HepG2 (cell line): ENCODE measurements around the gene VAC14. TPM values are rescaled to one million over a fixed set of nuclear protein-coding genes. Genes with fewer than 3 reads are reported as not detected.

ENCODE experiments used
- ATF1 ChIP-seq: IDR thresholded peaks from 2 replicates; pipeline ENCODE4 v1.6.1; 2016; ENCODE audit warnings: mild to moderate bottlenecking, control low read depth
- ATRX ChIP-seq: sonication (generic); formaldehyde crosslinking; IDR thresholded peaks from 2 replicates; pipeline ENCODE4 v1.4.0; 2020; ENCODE audit warnings: missing genetic modification reagents, borderline replicate concordance
- FOXA3 ChIP-seq: IDR thresholded peaks from 2 replicates; pipeline ENCODE4 v1.6.1; 2016; ENCODE audit warnings: missing genetic modification reagents, missing compliant biosample characterization
- HOXA7 ChIP-seq: sonication (generic); formaldehyde crosslinking; IDR thresholded peaks from 2 replicates; pipeline ENCODE4 v1.8.1; 2022; ENCODE audit warnings: mild to moderate bottlenecking, missing genetic modification reagents, moderate library complexity
- PAF1 ChIP-seq: IDR thresholded peaks from 2 replicates; pipeline ENCODE4 v1.6.1; 2016; ENCODE audit warnings: missing genetic modification reagents, missing compliant biosample characterization
- SETDB1 ChIP-seq: sonication (generic); formaldehyde crosslinking; IDR thresholded peaks from 2 replicates; pipeline ENCODE4 v1.5.1; 2020; ENCODE audit warnings: missing genetic modification reagents, mild to moderate bottlenecking, borderline replicate concordance
- SIX4 ChIP-seq: sonication (generic); formaldehyde crosslinking; IDR thresholded peaks from 2 replicates; pipeline ENCODE4 v1.4.0; 2020; ENCODE audit warnings: missing genetic modification reagents
- SNRNP70 ChIP-seq: fragments of 200-400 bp; formaldehyde crosslinking; IDR thresholded peaks from 2 replicates; pipeline ENCODE4 v1.6.1; 2017; ENCODE audit warnings: mild to moderate bottlenecking, low read depth, low read length, moderate library complexity
- SOX13 ChIP-seq, 3 experiments: fragments of 450-650 bp in 1 of 3; sonication (generic) in 1 of 3; formaldehyde crosslinking in 1 of 3; IDR thresholded peaks in 2 of 3; conservative IDR thresholded peaks in 1 of 3; 2 replicates each; pipeline versions ENCODE4 v1.5.0 to v1.6.1; 2016 to 2020; ENCODE audit warnings: antibody characterized with exemption in 1 of 3, mild to moderate bottlenecking in 1 of 3, missing compliant biosample characterization in 1 of 3, missing genetic modification reagents in 1 of 3, moderate library complexity in 1 of 3
- SP2 ChIP-seq: sonication (generic); formaldehyde crosslinking; IDR thresholded peaks from 2 replicates; pipeline ENCODE4 v1.5.1; 2020; ENCODE audit warnings: mild to moderate bottlenecking, missing genetic modification reagents
- TEAD3 ChIP-seq: optimal IDR thresholded peaks from 2 replicates; pipeline ENCODE3; 2016; ENCODE audit warnings: borderline replicate concordance
- ZBTB3 ChIP-seq: sonication (generic); formaldehyde crosslinking; IDR thresholded peaks from 2 replicates; pipeline ENCODE4 v1.4.0; 2020; ENCODE audit warnings: low read depth, mild to moderate bottlenecking, moderate library complexity, missing genetic modification reagents, borderline replicate concordance
- ZFP82 ChIP-seq: sonication (generic); formaldehyde crosslinking; IDR thresholded peaks from 2 replicates; pipeline ENCODE4 v1.5.1; 2020; ENCODE audit warnings: mild to moderate bottlenecking, missing genetic modification reagents, borderline replicate concordance
- ZFX ChIP-seq: sonication (generic); formaldehyde crosslinking; IDR thresholded peaks from 2 replicates; pipeline ENCODE4 v1.4.0; 2020; ENCODE audit warnings: mild to moderate bottlenecking, low read depth, missing genetic modification reagents, moderate library complexity
- ZNF17 ChIP-seq: sonication (generic); formaldehyde crosslinking; IDR thresholded peaks from 2 replicates; pipeline ENCODE4 v1.5.0; 2020; ENCODE audit warnings: mild to moderate bottlenecking, missing genetic modification reagents
- ZNF232 ChIP-seq: sonication (generic); formaldehyde crosslinking; IDR thresholded peaks from 2 replicates; pipeline ENCODE4 v1.4.0; 2020; ENCODE audit warnings: missing genetic modification reagents, borderline replicate concordance
- ZNF331 ChIP-seq: sonication (generic); formaldehyde crosslinking; IDR thresholded peaks from 2 replicates; pipeline ENCODE4 v1.4.0; 2020; ENCODE audit warnings: missing genetic modification reagents
- ZNF33B ChIP-seq: sonication (generic); formaldehyde crosslinking; IDR thresholded peaks from 2 replicates; pipeline ENCODE4 v1.5.1; 2020; ENCODE audit warnings: mild to moderate bottlenecking, missing genetic modification reagents
- ZNF530 ChIP-seq: sonication (generic); formaldehyde crosslinking; IDR thresholded peaks from 2 replicates; pipeline ENCODE4 v1.5.0; 2020; ENCODE audit warnings: low read depth, mild to moderate bottlenecking, missing genetic modification reagents
- ZNF777 ChIP-seq: sonication (generic); formaldehyde crosslinking; IDR thresholded peaks from 2 replicates; pipeline ENCODE4 v1.4.0; 2020; ENCODE audit warnings: missing genetic modification reagents
- polyA plus RNA-seq, 8 experiments: library from polyadenylated mRNA; depleted of rRNA in 3 of 8; stranded (reverse) in 7 of 8; unstranded in 1 of 8; fragments of >200 nt; fragmentation: Illumina TruSeq in 4 of 8; extraction: Trizol in 4 of 8; gene quantifications; 2 replicates each; pipeline versions ENCODE4 v1.2.1 to v1.2.3, GENCODE V29; 2011 to 2016; ENCODE audit warnings: low read depth in 4 of 8, missing spikeins in 1 of 8, mixed read lengths in 1 of 8; ENCODE audit not compliant: insufficient read depth in 1 of 8
- total RNA-seq, 5 experiments: library from RNA; depleted of rRNA; stranded (reverse); fragments of >200 nt; fragmentation: Illumina TruSeq; extraction: Trizol; gene quantifications; 2 replicates each; pipeline ENCODE4 v1.2.3, GENCODE V29; 2016; ENCODE audit warnings: low read depth in 1 of 5
- TF ChIP-seq, protein P1 (sequence below): sonication (generic); formaldehyde crosslinking; conservative IDR thresholded peaks from 2 replicates; pipeline ENCODE4 v1.4.0; 2020; ENCODE audit warnings: missing genetic modification reagents
- TF ChIP-seq, protein P2 (sequence below): sonication (generic); formaldehyde crosslinking; IDR thresholded peaks from 2 replicates; pipeline ENCODE4 v1.5.1; 2020; ENCODE audit warnings: missing genetic modification reagents, mild to moderate bottlenecking, borderline replicate concordance
- TF ChIP-seq, protein P3 (sequence below): sonication (generic); formaldehyde crosslinking; IDR thresholded peaks from 2 replicates; pipeline ENCODE4 v1.8.1; 2022; ENCODE audit warnings: mild to moderate bottlenecking, missing genetic modification reagents
- TF ChIP-seq, protein P4 (sequence below): IDR thresholded peaks from 2 replicates; pipeline ENCODE4 v1.6.1; 2016; ENCODE audit warnings: mild to moderate bottlenecking, missing biosample characterization, missing genetic modification reagents

Gene VAC14
- total and polyA plus RNA-seq, 2 of the 13 experiments (the other 11 are each of a cell fraction or from before 2014, with no cell fraction given) = 23.5 to 24.6 TPM

DNA sequence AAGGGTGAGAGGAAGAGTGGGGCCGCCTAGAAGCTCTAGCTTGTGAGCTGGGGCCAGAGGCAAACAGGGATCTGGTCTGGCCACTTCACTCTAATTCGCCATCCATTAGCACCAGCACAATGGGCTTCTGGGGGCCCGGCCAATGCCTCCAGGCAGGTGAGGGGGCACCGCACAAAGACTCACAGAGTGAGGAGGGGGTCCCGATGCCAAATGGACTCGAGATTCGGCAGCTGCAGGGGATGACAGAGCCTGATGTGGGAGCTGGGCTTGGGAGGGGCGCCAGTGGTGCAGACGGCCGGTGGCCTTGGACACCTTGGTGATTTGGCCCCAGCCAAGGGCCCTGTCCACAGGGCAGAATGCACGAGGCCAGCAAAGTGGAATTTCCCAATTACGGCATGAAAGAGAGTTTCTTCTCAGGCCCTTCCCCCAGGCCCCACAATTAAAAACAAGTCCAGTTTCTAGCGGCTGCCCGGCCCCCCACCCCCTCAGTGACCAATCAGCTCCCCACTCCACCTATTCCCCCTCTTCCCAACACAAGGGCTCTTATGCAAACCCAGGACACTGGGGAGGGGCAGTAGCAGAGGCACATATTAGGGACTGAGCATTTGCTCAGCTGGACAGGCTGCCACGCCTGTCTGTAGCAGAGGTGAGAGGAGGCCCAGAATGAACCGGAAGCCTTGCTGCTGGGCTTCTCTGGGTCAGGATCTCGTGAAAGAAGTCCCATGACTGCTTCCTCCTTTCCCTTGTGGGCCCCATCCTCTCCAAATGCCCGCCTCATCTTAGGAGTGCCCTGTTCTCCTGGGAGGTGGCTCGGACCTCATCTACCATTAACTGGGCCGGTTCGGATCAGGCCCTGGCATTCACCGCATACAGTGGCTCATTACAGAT, 75.7 kb downstream of the VAC14 start (continued):
- TF ChIP-seq ZBTB3 (peak; percentile 78; the same call in 1 of the 2 replicates), ZNF530 (no peak), ZFX (peak; percentile 91), ZFP82 (peak; percentile 83; the same call in 1 of the 2 replicates), ZNF331 (CRISPR knock-in tag) (peak; percentile 90), ZNF232 (CRISPR knock-in tag) (no peak; the same call in none of the 2 replicates), ATRX (peak; percentile 62; the same call in 1 of the 2 replicates), PAF1 (CRISPR knock-in tag) (no peak; the same call in 1 of the 2 replicates), SP2 (CRISPR knock-in tag) (no peak), ZNF17 (CRISPR knock-in tag) (no peak), ZNF777 (CRISPR knock-in tag) (peak; percentile 38; the same call in 1 of the 2 replicates), SNRNP70 (no peak), FOXA3 (peak; percentile 73), SOX13 (IDR thresholded peaks at IDR 0.05) (peak; percentile 36), SOX13 (CRISPR knock-in tag; conservative IDR thresholded peaks at IDR 0.05 in 1 of 2, IDR thresholded peaks at IDR 0.05 in 1 of 2) (peak in 1 of 2 experiments; percentile 84; a peak in 2 of 4 replicates), TEAD3 (peak; percentile 67), HOXA7 (CRISPR knock-in tag) (no peak), ZNF33B (no peak; the same call in 1 of the 2 replicates), SIX4 (CRISPR knock-in tag) (peak; percentile 84), SETDB1 (CRISPR knock-in tag) (no peak), ATF1 (CRISPR knock-in tag) (peak; percentile 58)
- TF ChIP-seq, protein P1, sequence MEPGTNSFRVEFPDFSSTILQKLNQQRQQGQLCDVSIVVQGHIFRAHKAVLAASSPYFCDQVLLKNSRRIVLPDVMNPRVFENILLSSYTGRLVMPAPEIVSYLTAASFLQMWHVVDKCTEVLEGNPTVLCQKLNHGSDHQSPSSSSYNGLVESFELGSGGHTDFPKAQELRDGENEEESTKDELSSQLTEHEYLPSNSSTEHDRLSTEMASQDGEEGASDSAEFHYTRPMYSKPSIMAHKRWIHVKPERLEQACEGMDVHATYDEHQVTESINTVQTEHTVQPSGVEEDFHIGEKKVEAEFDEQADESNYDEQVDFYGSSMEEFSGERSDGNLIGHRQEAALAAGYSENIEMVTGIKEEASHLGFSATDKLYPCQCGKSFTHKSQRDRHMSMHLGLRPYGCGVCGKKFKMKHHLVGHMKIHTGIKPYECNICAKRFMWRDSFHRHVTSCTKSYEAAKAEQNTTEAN = peak; percentile 71; the same call in 1 of the 2 replicates
- TF ChIP-seq, protein P2, sequence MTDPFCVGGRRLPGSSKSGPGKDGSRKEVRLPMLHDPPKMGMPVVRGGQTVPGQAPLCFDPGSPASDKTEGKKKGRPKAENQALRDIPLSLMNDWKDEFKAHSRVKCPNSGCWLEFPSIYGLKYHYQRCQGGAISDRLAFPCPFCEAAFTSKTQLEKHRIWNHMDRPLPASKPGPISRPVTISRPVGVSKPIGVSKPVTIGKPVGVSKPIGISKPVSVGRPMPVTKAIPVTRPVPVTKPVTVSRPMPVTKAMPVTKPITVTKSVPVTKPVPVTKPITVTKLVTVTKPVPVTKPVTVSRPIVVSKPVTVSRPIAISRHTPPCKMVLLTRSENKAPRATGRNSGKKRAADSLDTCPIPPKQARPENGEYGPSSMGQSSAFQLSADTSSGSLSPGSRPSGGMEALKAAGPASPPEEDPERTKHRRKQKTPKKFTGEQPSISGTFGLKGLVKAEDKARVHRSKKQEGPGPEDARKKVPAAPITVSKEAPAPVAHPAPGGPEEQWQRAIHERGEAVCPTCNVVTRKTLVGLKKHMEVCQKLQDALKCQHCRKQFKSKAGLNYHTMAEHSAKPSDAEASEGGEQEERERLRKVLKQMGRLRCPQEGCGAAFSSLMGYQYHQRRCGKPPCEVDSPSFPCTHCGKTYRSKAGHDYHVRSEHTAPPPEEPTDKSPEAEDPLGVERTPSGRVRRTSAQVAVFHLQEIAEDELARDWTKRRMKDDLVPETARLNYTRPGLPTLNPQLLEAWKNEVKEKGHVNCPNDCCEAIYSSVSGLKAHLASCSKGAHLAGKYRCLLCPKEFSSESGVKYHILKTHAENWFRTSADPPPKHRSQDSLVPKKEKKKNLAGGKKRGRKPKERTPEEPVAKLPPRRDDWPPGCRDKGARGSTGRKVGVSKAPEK (CRISPR knock-in tag) = peak; percentile 91; the same call in 1 of the 2 replicates
- TF ChIP-seq, protein P3, sequence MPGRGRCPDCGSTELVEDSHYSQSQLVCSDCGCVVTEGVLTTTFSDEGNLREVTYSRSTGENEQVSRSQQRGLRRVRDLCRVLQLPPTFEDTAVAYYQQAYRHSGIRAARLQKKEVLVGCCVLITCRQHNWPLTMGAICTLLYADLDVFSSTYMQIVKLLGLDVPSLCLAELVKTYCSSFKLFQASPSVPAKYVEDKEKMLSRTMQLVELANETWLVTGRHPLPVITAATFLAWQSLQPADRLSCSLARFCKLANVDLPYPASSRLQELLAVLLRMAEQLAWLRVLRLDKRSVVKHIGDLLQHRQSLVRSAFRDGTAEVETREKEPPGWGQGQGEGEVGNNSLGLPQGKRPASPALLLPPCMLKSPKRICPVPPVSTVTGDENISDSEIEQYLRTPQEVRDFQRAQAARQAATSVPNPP = peak; percentile 89
- TF ChIP-seq, protein P4, sequence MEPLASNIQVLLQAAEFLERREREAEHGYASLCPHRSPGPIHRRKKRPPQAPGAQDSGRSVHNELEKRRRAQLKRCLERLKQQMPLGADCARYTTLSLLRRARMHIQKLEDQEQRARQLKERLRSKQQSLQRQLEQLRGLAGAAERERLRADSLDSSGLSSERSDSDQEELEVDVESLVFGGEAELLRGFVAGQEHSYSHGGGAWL (CRISPR knock-in tag) = peak; percentile 27
